Astrocyte of the cerebellum (primary cell): ENCODE data around the gene PIGX.
"Not testable (repeated sequence)": the region's sequence is repeated elsewhere in the genome, so short reads cannot be mapped to it uniquely, and the experiment has no call there.

Source experiments
- DNase-seq: peaks from one replicate; pipeline ENCODE4 v3.0.0-alpha.2; 2011; ENCODE audit warnings: low read depth
- H3K4me3 ChIP-seq: 2 replicates; pipeline ENCODE4 v1.5.1; 2011; ENCODE audit warnings: mild to moderate bottlenecking, low read depth, low read length, moderate library complexity
- in situ Hi-C: cut with HindIII; loops from 2 replicates; pipeline ENCODE4 v1.10.0; 2017; ENCODE audit warnings: low sequenced_read_pairs
- TF ChIP-seq, protein P1 (sequence below): IDR thresholded peaks from 2 replicates; pipeline ENCODE4 v1.5.1; 2012; ENCODE audit warnings: low read length, low read depth, moderate library complexity, mild to moderate bottlenecking; ENCODE audit errors: missing control alignments

PIGX gene

DNA sequence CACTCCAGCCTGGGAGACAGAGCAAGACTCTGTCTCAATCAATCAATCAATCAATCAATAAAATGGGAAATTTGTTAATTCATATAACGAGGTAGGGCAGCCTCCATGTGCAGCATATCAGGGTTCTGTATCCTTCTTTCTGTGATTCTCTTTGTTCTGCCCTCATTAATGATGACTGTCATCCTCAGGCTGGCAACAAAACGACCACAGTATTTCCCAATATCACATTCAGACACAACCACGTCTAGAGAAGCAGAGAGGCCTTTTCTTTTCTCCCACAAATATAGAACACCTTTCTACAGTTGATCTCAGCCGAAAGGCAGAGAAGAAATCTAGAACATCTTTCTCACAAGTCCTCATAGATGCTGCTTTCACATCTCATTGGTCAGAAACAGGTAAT lies 11.4 kb upstream of the PIGX start:
- TF ChIP-seq, protein P1, sequence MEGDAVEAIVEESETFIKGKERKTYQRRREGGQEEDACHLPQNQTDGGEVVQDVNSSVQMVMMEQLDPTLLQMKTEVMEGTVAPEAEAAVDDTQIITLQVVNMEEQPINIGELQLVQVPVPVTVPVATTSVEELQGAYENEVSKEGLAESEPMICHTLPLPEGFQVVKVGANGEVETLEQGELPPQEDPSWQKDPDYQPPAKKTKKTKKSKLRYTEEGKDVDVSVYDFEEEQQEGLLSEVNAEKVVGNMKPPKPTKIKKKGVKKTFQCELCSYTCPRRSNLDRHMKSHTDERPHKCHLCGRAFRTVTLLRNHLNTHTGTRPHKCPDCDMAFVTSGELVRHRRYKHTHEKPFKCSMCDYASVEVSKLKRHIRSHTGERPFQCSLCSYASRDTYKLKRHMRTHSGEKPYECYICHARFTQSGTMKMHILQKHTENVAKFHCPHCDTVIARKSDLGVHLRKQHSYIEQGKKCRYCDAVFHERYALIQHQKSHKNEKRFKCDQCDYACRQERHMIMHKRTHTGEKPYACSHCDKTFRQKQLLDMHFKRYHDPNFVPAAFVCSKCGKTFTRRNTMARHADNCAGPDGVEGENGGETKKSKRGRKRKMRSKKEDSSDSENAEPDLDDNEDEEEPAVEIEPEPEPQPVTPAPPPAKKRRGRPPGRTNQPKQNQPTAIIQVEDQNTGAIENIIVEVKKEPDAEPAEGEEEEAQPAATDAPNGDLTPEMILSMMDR: no peak
- H3K4me3 ChIP-seq: no peak overlapping the region
- no peak for DNase-seq
- in situ Hi-C loops: no loop called here

DNA sequence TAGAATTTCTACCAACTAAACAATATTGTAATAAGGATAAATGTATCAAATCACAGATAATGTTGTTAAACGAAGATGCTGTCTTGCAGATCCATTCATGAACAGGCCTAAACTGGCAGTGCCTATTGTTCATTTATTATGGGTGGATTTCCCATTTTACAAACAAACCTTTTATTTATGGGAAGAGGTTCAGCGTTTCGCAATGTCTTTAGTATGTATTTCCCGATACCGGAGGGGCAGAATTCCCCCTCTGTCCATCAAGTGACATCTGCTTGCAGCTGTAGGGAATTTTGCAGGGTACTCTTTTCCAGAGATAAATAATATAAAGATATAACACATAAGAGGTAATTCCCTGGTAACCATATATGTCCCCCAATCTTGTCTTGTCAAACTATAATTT lies 5.8 kb upstream of the PIGX start:
- in situ Hi-C loops: no loop called here
- TF ChIP-seq, protein P1: no peak
- H3K4me3 ChIP-seq: no peak overlapping the region
- no peak for DNase-seq

DNA sequence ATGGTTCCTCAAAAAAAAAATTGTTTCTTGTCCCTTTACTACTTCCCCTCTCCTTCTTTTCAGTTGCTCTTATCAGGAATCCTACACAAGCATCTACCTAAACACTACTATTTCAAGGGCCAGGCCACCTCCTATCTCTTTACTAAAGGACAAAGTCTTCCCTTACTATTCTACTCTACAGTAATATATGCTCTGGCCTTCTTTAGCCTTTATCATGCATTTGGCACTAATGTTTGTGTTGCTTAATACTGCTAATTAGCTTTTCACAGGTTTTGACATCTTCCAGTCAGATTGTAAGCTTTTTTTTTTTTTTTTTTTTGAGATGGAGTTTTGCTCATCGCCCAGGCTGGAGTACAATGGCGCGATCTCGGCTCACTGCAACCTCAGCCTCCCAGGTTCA lies 5.4 kb upstream of the PIGX start:
- DNase-seq: no peak
- in situ Hi-C loops: no loop called here
- H3K4me3 ChIP-seq: no peak overlapping the region
- TF ChIP-seq, protein P1: no peak

DNA sequence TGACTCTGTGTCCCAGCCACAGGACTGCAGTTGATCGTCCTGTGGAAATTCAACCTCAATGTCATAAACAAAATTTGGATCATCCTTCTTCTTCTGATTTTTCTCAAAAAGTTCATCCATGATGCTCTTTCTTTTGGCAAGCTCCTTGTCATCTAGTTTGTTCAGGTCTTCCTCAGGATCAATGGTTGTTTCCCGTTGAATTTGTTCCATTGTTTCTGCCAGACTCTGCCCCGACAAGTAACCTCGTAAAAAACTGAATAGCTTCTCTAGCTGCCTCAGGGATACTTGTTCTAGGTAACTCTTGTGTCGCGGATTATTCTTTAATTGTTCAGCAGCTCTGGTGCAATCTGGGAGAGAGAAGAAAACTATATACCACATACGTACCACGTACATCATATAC lies 4.6 kb upstream of the PIGX start:
- TF ChIP-seq, protein P1: no peak
- in situ Hi-C loops: no loop called here
- no peak for DNase-seq
- H3K4me3 ChIP-seq: no peak overlapping the region

- H3K4me3 ChIP-seq: no peak overlapping the region
- TF ChIP-seq, protein P1: no peak
- in situ Hi-C loops: no loop called here
- DNase-seq: no peak
These were observed 3.7 kb upstream of the PIGX start for GRCh38 chr3:196708467-196708866.

GRCh38 chr3:196712514-196713413 lies 587 bp downstream of the PIGX start:
- peak overlapping the region; percentile 69 for H3K4me3 ChIP-seq
- TF ChIP-seq, protein P1: no peak
- in situ Hi-C loops: no loop called here
- DNase-seq: no peak

- in situ Hi-C loops, H3K4me3 ChIP-seq: not testable (repeated sequence)
These were observed 5.0 kb downstream of the PIGX start for GRCh38 chr3:196717162-196717561.

More at GRCh38 chr3:196717162-196717561, 5.0 kb downstream of the PIGX start:
- not testable (repeated sequence) for DNase-seq
